SW 1271 (cell line): ENCODE measurements around the gene E2F1.

Experiments used
- DNase-seq, 2 experiments: peaks; one replicate each; lab custom pipeline; 2025; lab: John Stamatoyannopoulos, UW

The E2F1 gene

DNA sequence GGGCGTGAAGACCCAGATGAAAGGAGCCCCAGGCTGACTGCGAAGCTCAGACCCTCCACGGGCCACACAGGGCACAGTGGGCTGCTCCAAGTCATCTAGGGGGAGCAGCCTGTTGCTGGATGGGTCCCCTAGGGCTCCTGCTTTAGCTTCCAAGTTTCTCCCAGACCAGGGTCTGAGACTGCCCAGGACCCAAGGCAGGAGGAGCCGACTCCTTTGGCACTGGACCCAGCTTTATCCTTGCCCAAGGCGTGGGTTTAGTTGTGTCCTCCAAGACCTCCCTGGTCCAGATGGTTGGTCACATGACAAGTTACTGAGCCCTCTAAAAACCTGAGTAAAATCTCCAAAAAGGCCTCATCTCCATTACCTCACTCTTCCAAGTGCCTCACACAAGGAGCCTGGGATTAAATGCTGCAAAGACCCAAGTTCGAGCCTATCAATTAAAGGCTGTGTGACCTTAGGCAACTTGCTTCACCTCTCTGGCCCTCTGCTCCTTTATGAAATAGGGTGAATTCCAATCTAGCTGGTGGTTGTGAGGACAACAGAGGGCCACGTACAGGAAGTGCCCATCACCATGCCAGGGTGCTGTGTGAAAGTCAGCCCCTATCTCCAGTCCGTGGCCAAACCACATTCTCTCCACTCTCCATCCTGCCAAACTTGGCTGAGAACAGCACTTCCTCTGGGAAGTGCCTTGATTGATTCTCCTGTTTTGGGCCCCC lies 14.5 kb downstream of the E2F1 start:
- no peak for DNase-seq

DNA sequence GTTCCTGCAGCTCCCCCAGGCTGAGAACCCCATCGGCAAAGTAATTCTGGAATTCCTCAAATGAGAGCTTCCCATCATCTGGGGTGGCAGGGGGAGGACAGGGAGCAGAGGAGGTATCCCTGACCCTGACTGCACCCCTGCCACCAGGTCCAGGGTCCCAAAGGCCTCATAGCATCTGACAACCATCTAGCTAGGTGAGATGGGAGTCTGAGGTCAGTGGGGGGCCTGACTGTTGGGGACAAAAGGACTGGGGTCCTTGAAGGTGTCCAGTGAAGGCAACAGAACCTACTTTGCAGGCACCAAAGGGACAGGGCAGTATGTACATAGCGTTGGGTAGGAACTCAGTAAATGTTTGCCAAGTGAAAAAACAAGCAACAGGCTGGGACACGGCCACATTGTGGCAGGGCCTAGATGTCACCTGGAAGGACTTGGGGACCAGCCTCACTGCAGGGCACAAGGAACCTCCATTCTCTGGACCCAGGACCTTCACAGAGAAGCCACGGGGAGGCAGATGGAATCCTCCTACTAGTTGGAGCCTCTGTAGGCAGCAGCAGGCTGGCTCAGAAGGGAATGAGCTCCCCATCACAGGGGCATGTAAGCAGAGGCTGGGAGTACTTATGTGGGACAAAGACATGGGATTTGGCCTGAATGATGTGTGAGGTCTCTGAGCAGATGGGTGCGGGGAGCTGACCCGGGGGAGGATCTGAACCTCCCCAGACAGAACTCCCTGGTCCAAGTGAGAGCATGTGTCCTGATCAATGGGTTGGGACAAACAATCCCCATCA lies 15.3 kb downstream of the E2F1 start:
- no peak for DNase-seq

DNA sequence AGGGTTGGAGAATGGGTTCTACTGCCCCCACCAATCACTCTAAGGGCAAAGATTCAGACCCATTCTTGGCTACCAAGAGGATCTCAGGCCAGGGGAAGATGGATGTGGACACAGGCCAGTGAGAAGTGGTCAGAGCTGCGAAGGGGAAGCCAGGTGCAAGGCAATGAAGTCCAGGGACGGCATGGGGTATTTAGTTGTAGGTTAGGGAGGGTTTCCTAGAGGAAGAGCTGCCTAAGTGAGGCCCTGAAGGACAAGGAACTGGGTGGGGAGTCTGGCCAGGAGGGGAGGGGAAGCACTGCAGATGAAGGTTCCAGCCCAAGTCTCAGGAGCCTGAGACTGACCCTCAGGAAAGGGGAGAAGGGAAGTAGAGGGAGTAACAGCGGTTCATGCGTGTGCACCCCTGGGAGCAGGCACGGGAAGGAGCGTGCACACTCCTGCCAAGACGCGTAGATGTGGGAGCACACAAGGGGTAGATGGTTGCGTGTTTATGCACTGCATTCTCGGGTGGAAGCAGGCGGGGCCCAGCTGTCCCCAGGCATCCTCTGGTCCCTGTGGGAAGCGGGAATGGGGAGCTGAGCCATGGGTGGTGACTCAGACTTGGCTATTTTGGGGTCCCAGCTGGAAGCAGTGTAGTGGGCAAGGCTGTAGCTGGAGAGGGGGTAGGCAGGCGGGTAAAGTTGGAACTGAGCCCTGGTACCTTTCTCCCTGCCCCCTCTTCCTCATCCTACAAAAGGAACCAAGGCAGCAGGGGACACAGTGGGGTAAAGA lies 16.1 kb downstream of the E2F1 start:
- DNase-seq: no peak

GRCh38 chr20:33669224-33669623 lies 17.0 kb downstream of the E2F1 start:
- no peak for DNase-seq

DNA sequence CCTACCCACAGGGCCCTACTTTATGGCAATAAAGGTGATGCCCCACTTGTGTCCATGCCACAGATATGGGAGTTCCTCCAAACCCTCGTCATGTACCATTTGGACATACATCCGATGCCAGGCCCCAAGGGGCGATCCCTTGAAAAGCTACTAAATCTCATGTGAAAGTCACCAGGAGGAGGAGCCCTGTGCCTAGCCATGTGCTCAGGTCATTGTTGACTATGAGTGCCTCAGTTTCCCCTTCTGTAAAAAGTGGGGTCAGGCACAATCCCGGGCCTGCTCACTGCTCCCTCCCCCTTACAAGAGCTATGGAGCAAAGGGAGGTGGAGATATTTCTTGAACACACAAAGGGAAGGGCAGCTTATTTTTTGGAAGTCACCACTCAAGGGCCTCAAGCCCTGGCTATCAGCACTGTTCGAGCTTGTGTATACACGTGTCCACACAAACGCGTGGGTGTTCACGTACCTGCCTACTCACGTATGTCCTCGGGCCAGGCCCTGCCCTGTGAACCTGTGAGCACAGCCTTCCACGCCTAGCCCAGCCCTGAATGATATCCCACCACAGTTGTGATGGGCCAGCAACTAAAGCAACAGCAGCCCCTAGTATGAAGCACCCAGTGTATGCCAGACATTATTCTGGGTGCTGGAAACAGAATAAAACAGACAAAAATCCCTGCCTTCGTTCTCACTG lies 17.6 kb downstream of the E2F1 start:
- DNase-seq: no peak

DNA sequence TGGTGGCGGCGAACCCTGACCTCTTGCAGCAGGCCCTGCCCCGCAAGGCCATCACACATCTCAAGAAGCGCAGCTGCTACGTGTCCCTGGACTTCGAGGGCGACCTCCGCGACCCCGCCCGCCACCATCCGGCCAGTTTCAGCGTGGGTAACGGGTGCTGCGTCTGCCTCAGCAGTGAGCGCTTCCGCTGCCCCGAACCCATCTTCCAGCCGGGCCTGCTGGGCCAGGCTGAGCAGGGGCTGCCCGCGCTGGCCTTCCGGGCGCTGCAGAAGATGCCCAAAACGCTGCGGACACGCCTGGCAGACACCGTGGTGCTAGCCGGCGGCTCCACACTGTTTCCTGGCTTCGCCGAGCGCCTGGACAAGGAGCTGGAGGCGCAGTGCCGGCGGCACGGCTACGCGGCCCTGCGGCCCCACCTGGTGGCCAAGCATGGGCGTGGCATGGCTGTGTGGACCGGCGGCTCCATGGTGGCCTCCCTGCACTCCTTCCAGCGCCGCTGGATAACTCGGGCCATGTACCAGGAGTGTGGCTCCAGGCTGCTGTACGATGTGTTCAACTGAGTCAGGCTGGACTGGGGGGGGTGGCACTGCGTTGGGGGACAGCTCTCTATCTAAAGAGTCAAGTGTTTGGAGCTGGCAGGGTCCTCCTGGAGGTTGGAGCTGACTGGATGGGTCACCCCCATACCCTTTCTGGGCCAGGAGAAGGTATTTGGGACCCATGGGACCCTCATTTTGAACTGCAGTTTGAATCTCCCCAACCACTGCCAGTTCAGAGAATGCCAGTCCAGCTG lies 18.3 kb downstream of the E2F1 start:
- DNase-seq: peak; percentile 55 to 77

- DNase-seq: no peak
Measured at GRCh38 chr20:33667245-33667675, 18.9 kb downstream of the E2F1 start.

DNA sequence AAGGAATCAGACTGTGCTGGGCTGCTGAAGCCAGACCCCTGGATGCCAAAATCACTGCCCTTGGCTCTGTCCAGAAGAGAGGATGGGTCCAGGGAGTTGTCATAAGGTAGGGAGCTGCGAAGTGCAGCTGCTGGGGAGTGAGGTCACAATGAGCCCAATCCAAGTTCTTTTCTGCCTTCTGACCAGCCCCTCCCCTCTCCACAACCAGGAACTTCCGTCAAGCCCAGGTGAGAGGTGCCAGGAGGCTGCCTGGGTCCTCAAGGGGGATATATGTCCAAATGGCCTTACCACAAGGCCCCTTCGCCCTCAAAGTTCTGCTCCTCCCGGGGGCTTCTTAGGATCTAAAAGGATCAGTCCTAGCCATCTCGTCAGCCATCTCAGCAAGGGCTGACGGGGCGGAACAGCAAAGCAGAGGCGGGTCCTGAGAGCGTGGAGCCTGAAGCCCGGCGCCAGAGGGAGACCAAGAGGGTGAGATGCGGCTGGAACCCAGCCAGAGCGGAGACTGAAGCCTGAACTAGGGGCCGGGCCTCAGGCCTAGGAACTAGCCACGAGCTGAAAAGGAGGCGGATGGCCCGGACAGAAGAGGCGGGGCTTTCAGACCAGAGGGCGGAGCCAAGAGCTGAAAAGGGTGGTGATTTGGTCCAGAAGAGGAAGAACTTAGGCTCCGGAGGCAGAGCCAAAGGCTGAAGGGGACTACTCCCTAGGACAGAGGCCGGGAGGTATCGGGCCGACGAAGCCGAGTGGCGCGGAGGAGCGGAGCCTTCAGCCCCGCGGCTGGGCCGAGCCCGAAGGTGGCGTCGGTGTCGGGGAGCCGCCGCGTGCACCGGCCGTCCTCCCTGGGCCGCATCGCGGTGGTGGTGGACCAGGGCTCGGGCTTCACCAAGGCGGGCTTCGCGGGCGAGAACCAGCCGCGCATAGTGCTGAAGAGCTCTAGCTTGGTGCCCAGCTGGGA lies 19.6 kb downstream of the E2F1 start, which contains the start of gene ACTL10:
Gene ACTL10 (plus strand): TSS at position 651 of the 952 bp plus-strand sequence. CDS start 555 bp downstream, outside the sequence.
- peak; percentile 96 to 99 for DNase-seq

- DNase-seq: peak in 1 of 2 experiments; percentile 63
Measured at GRCh38 chr20:33664762-33665144, 21.4 kb downstream of the E2F1 start.

GRCh38 chr20:33664085-33664761 lies 22.0 kb downstream of the E2F1 start:
- no peak for DNase-seq

- peak; percentile 87 to 92 for DNase-seq
Measured at GRCh38 chr20:33663161-33664084, 22.8 kb downstream of the E2F1 start.

DNA sequence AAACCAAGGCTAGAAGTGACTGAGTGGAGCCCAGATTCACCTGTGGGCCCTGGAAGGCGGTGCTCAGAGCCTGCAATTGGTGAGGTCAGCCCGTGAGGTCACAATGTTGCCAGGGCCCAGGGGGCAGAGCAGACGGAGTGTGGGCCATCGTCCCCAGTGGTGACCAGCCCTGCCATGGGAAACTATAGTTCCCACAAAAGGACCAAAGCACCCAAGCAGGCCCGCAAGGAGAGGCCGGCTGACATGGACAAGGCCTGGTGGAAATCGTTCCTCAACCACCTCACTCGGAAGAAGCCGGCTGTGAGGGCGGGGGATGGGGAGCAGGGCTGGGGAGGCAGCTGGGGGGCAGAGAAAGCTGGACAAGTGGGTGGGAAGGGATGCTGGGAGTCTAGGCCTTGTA lies 24.0 kb downstream of the E2F1 start, which contains the start of gene C20orf144:
Gene C20orf144 (plus strand): TSS at position 156 of the 400 bp plus-strand sequence. CDS start 19 bp downstream, at position 175.
- no peak for DNase-seq

DNA sequence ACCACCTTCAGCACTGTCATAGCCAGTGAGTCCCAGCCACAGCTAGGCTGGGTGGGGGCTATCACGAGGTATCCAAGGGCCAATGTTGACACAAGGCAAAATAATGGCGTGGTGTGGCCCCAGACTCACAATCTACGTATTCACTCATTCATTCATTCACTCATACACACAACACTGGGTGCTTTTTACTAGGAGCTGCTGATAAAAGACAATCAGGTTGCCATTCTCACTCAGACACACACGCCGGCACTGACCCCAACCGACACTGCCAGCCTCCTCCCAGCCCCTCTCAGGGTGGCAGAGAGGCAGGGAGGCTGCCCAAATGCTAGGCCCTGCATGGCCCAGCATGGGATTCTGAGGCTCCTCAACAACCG lies 25.5 kb downstream of the E2F1 start:
- DNase-seq: no peak

- DNase-seq: no peak
Measured at GRCh38 chr20:33660035-33660684, 26.0 kb downstream of the E2F1 start.

GRCh38 chr20:33659341-33660034 lies 26.7 kb downstream of the E2F1 start:
- no peak for DNase-seq

DNA sequence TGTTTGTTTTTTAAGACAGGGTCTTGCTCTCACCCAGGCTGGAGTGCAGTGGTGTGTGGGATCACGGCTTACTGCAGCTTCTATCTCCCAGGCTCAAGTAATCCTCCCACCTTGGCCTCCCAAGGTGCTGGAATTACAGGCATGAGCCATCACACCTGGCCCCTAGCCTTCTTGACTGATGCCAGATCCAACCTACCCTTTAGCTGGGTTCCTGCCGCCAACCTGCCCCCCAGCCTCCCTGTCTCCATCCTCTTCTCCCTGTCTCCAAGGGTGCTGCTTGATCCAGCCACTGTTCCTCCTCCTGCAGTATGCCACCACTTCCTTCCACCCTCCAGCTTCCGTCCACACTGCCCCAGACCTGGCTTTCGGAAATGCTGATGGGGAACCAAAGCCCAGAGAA lies 27.3 kb downstream of the E2F1 start:
- DNase-seq: no peak

DNA sequence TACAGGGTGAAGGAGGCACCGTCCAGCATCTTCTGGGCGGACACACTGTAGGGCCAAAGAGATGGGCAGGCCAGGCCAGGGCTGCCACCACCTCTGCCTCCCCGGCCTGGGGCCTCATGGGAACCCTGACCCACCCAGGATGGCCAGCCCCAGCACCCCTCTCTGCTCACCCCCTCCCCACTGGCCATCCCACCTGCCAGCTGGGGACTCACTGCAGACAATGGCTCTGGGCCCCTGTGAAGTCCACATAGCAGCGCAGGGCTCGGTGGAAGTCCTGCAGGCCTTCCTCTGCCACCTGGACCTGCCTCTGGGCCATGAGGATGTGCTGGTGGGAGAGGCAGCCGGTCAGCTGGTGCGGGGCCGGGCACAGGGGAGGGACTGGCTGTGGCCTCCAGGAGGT lies 27.7 kb downstream of the E2F1 start:
- no peak for DNase-seq
